HG02970 (cell line): ENCODE measurements around the gene RSPH1.
A peak's percentile ranks its signal among the peaks of the same experiment; 100 is the strongest.

Source experiments
- ATAC-seq: cut with Tn5 transposase; IDR thresholded peaks from one replicate; pipeline ENCODE4 v1.9.1; 2021; ENCODE audit warnings: mild to moderate bottlenecking, moderate library complexity, moderate number of reproducible peaks; ENCODE audit not compliant: unreplicated experiment, low FRiP score

The RSPH1 gene

GRCh38 chr21:42513985-42514882 lies 18.2 kb upstream of the RSPH1 start:
- ATAC-seq = no peak

GRCh38 chr21:42513151-42513984 lies 17.3 kb upstream of the RSPH1 start, which contains the start of gene SLC37A1:
SLC37A1 (plus strand) TSS chr21:42513852; CDS start chr21:42518455, 4,603 bp downstream.
- no peak for ATAC-seq

- ATAC-seq = no peak
Observed at GRCh38 chr21:42512346-42513034, 16.5 kb upstream of the RSPH1 start.

GRCh38 chr21:42509244-42509643 lies 13.2 kb upstream of the RSPH1 start:
- no peak for ATAC-seq

GRCh38 chr21:42508371-42508770 lies 12.3 kb upstream of the RSPH1 start:
- no peak for ATAC-seq

- no peak for ATAC-seq
Observed at GRCh38 chr21:42507418-42507817, 11.4 kb upstream of the RSPH1 start.

GRCh38 chr21:42505090-42505726 lies 9.2 kb upstream of the RSPH1 start:
- ATAC-seq = peak; percentile 56

GRCh38 chr21:42503711-42504110 lies 7.7 kb upstream of the RSPH1 start:
- ATAC-seq = no peak

GRCh38 chr21:42500736-42501135 lies 4.7 kb upstream of the RSPH1 start:
- ATAC-seq = no peak

- no peak for ATAC-seq
Observed at GRCh38 chr21:42500225-42500624, 4.2 kb upstream of the RSPH1 start.

- no peak for ATAC-seq
Observed at GRCh38 chr21:42499444-42500112, 3.6 kb upstream of the RSPH1 start.

GRCh38 chr21:42498012-42498411 lies 2.0 kb upstream of the RSPH1 start:
- ATAC-seq = no peak

- ATAC-seq = no peak
Observed at GRCh38 chr21:42496839-42497202, 797 bp upstream of the RSPH1 start.

- no peak for ATAC-seq
Observed at GRCh38 chr21:42495765-42496119, 282 bp downstream of the RSPH1 start.

GRCh38 chr21:42495027-42495426 lies 997 bp downstream of the RSPH1 start:
- ATAC-seq = no peak

GRCh38 chr21:42493109-42494060 lies 2.6 kb downstream of the RSPH1 start:
- no peak for ATAC-seq

GRCh38 chr21:42492201-42492600 lies 3.8 kb downstream of the RSPH1 start:
- no peak for ATAC-seq

- ATAC-seq = no peak
Observed at GRCh38 chr21:42491328-42491727, 4.7 kb downstream of the RSPH1 start.

GRCh38 chr21:42490720-42491119 lies 5.3 kb downstream of the RSPH1 start:
- no peak for ATAC-seq
